Heart left ventricle (tissue), 16 donors: ENCODE data around the gene TINAGL1. TPM values are rescaled to one million over a fixed set of nuclear protein-coding genes. Genes with fewer than 3 reads are reported as not detected.
A peak's percentile ranks its signal among the peaks of the same experiment; 100 is the strongest.

Source experiments
- ATAC-seq, 4 donors: fragments of 200-7000 bp; cut with Tn5 transposase; one replicate each; pipeline ENCODE4 v1.9.1; 2020 to 2022; ENCODE audit warnings: moderate library complexity in 4 of 4, mild to moderate bottlenecking in 3 of 4, moderate number of reproducible peaks in 1 of 4
- DNase-seq, 5 donors: peaks; one replicate each; pipeline ENCODE4 v3.0.0-alpha.2; 2020
- H3K27ac ChIP-seq, 12 donors: fragments of 200-600 bp; sonication (generic) in 4 of 12; one replicate each; pipeline versions ENCODE4 v1.5.0 to v1.8.0; 2016 to 2022; ENCODE audit warnings: mild to moderate bottlenecking in 2 of 12
- H3K27me3 ChIP-seq, 9 donors: fragments of 200-600 bp; sonication (generic) in 2 of 9; one replicate each; pipeline versions ENCODE4 v1.5.1 to v1.8.0; 2016 to 2022; ENCODE audit warnings: mild to moderate bottlenecking in 3 of 9
- H3K36me3 ChIP-seq, 9 donors: fragments of 200-600 bp; sonication (generic) in 2 of 9; one replicate each; pipeline versions ENCODE4 v1.5.0 to v1.8.0; 2018 to 2022; ENCODE audit warnings: mild to moderate bottlenecking in 2 of 9
- H3K4me1 ChIP-seq, 12 donors: fragments of 200-600 bp; sonication (generic) in 4 of 12; one replicate each; pipeline versions ENCODE4 v1.5.0 to v1.8.0; 2016 to 2022; ENCODE audit warnings: mild to moderate bottlenecking in 3 of 12
- H3K4me3 ChIP-seq, 12 donors: fragments of 200-600 bp; sonication (generic) in 4 of 12; one replicate each; pipeline versions ENCODE4 v1.5.0 to v1.8.0; 2017 to 2022; ENCODE audit warnings: mild to moderate bottlenecking in 9 of 12, moderate library complexity in 4 of 12
- H3K9me3 ChIP-seq, 12 donors: fragments of 200-600 bp; sonication (generic) in 4 of 12; one replicate each; pipeline versions ENCODE4 v1.5.0 to v1.8.0; 2016 to 2022; ENCODE audit warnings: mild to moderate bottlenecking in 1 of 12
- POLR2A ChIP-seq, 2 donors: fragments of 450-650 bp; IDR thresholded peaks; one replicate each; pipeline ENCODE4 v1.6.1; 2017; ENCODE audit warnings: antibody characterized with exemption in 2 of 2, mild to moderate bottlenecking in 2 of 2, moderate library complexity in 2 of 2
- WGBS, 4 donors: extraction: QIAGEN DNeasy Blood & Tissue Kit in 2 of 4; methylation state at CpG; one replicate each; pipeline versions ENCODE4 v1.1.5 to v1.1.7; 2013 to 2018; 5-methylcytosine and 5-hydroxymethylcytosine counted together
- intact Hi-C, 10 donors: fragments of 100-400 bp; cut with DNase I; formaldehyde crosslinking; loops; one replicate each; pipeline versions ENCODE4 v1.11.1 to v1.14.2; 2022
- polyA plus RNA-seq, 2 donors: library from polyadenylated mRNA; stranded (reverse); fragments of 200-250 nt; gene quantifications; one replicate each; pipeline ENCODE4 v1.2.3, GENCODE V29; 2013
- total RNA-seq, 9 donors: library from RNA; depleted of rRNA in 2 of 9; stranded (reverse); fragments of >200 nt in 2 of 9; fragmentation: NEBNext Ultra II Directional in 3 of 9; extraction: Animal tissue kit (Norgen Biotek cat#: 25700) in 3 of 9; gene quantifications; one replicate each; pipeline versions ENCODE4 v1.1.0 to v1.2.4, GENCODE V29; 2016 to 2023
- TF ChIP-seq, protein P1 (sequence below), 12 donors: fragments of 200-600 bp; sonication (generic) in 4 of 12; IDR thresholded peaks; one replicate each; pipeline versions ENCODE4 v1.5.0 to v1.8.0; 2018 to 2022; ENCODE audit warnings: antibody characterized with exemption in 12 of 12, mild to moderate bottlenecking in 5 of 12
- donor health status: ischemic (EF 13 %, LVEDD 7.1; RV severe dilation, severe dysfunction).
- donor health status: healthy with polysubstance abuse.
- donor health status: DM: no; HTN: yes; CAD: no.
- donor health status: DM: no; HTN: no; CAD: no.
- donor health status: ischemic (EF 25% LVEDD 6.9; RV normal size, moderate dysfunction).
- donor health status: ischemic (EF 25% LVEDD 5.7; RV mildly dilated, moderate dysfunction).
- donor health status: healthy.
- donor health status: DM: yes; HTN: yes; CAD: no.
- donor health status: ischemic (EF 35%, LVEDD 5.7; RV mildly dilated, moderate dysfunction).
- donor health status: nonischemic (EF 11% LVEDD 7.7; RV severe dilation, severe dysfunction).
- donor health status: DM: yes; HTN: yes; CAD: no.
- donor health status: PGD.
- donor health status: ischemic (EF 29% LVEDD 5.4; RV normal size, mild dysfunction).
- donor health status: nonischemic (EF 23%, LVEDD 6.1; RV moderate dilation, normal function).

The TINAGL1 gene
- total and polyA plus RNA-seq, 11 donors: 136 to 697 (median 204) TPM

DNA sequence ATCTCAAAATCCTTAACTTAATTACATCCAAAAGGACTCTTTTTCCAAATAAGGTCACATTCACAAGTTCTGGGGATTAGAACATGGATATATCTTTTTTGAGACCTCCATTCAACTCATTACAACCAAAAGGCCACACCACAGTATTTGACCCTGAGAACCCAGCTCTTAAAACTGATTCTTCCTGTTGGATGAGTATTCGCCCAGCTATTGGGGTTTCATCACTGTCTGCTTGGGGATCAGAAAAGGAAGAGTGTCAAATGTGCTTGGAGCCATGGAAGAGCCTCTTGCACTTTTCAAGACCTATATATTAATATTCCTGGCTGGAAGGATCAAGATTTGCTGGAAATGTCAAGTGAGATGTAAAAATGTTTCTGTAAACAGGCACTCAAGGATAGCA is 5.4 kb upstream of the TINAGL1 start:
- ATAC-seq (no peak), DNase-seq (no peak)
- TF ChIP-seq POLR2A (IDR thresholded peaks at IDR 0.05): no peak
- TF ChIP-seq, protein P1, sequence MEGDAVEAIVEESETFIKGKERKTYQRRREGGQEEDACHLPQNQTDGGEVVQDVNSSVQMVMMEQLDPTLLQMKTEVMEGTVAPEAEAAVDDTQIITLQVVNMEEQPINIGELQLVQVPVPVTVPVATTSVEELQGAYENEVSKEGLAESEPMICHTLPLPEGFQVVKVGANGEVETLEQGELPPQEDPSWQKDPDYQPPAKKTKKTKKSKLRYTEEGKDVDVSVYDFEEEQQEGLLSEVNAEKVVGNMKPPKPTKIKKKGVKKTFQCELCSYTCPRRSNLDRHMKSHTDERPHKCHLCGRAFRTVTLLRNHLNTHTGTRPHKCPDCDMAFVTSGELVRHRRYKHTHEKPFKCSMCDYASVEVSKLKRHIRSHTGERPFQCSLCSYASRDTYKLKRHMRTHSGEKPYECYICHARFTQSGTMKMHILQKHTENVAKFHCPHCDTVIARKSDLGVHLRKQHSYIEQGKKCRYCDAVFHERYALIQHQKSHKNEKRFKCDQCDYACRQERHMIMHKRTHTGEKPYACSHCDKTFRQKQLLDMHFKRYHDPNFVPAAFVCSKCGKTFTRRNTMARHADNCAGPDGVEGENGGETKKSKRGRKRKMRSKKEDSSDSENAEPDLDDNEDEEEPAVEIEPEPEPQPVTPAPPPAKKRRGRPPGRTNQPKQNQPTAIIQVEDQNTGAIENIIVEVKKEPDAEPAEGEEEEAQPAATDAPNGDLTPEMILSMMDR (IDR thresholded peaks at IDR 0.05): no peak
- WGBS, 4 donors: 88 to 100% (median 92%) methylated on average over 1 of the region's 1 CpG
- Histone ChIP-seq H3K27me3 (no peaks in the 10 kb centered on the region), H3K27ac (no peak overlapping the region), H3K9me3 (no peaks in the 10 kb centered on the region), H3K4me3 (no peak overlapping the region), H3K4me1 (peaks cover 15 to 52% (median 39%) of the 10 kb centered on the region in 12 donors), H3K36me3 (no peaks in the 10 kb centered on the region)
- intact Hi-C loops: loop anchor here in 1 of 10 donors (5.0 kb wide), 1 partner anchor 216 kb away; no protein-coding TSS in a partner anchor

DNA sequence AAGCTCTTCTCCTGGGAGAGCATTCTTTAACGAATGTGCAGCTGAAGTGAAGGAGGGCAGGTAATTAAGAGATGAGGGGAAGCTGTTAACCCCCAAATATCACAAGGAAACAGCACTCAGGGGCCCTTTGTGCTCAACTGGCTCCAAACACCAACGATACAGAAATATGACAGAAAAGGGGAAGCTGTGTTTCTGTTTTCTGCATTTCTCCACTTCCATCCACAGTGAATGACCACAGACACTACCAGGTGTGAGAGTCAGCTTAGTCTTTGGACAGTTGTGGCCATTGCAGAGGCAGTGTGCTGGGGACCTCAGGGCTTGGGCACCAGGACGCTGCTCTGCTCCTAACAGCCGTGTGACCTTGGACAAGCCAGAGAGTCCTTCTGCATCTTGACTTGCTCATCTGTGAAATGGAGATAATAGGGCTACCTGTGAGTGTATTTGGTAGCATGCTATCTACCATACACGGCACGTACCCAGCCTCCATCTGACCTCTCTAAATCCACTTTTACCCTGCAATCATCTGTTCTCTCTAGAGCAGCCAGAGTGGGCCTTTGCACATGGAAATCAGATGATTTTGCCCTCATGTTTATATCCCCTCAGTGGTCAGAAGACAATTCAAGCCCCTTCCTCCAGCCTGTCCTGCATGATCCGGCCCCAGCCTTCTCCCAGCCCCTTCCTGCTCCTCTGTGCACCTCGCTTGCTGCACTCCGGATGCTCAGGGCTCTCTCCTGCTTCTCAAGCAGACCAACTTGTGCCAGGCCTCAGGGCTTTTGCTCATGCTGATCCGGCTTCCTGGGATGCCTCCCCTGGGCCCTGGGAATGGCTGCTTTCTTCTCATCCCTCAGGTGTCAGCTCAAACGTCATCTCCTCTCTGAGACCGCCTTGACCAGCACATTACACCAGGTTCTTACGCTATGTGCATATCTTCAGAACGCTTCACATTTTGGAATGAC is 4.7 kb upstream of the TINAGL1 start:
- peaks cover 15 to 55% (median 43%) of the 10 kb centered on the region in 12 donors for H3K4me1 ChIP-seq
- no peaks in the 10 kb centered on the region for H3K27me3 ChIP-seq
- 87 to 89% (median 88%) methylated on average over 14 of the region's 14 CpGs for WGBS, 4 donors
- no peak overlapping the region for H3K4me3 ChIP-seq
- intact Hi-C loops: loop anchor here in 1 of 10 donors (5.0 kb wide), 1 partner anchor 216 kb away; no protein-coding TSS in a partner anchor
- H3K9me3 ChIP-seq: no peaks in the 10 kb centered on the region
- DNase-seq (no peak), ATAC-seq (no peak)
- H3K36me3 ChIP-seq: no peaks in the 10 kb centered on the region
- no peak overlapping the region for H3K27ac ChIP-seq
- TF ChIP-seq POLR2A (IDR thresholded peaks at IDR 0.05): no peak
- TF ChIP-seq, protein P1 (IDR thresholded peaks at IDR 0.05): no peak

DNA sequence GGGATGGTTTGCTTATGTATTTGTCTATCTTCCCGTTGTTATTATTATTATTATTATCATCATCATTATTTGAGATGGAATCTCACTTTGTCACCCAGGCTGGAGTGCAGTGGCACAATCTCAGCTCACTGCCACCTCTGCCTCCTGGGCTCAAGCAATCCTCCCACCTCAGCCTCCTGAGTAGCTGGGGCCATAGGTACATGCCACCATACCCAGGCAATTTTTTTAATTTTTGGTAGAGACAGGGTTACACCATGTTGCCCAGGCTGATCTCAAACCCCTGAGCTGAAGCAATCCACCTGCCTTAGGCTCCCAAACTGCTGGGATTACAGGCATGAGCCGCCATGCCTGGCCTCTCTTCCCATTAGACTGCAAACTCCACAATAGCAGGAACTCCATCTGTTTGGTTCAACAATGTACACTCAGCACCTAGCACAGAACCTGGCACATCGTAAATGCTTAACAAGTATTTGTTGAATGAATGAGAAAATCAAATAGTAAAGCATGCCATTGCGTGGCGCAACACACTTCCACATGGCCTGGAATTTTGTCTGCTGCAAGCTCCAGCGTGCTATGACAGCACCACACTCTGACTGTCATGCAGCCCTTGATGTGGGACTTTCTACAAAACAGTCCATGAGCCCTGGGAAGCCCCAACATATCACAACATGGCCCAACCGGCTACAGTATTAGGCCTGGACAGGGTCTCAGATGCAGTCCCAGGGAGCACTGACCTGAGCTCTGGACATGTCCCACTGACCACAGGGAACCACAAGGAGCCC is 3.8 kb upstream of the TINAGL1 start:
- DNase-seq: no peak
- WGBS, 4 donors: 87 to 93% (median 90%) methylated on average over 5 to 7 of the region's 7 CpGs
- Histone ChIP-seq H3K9me3 (no peaks in the 10 kb centered on the region), H3K27ac (peak overlapping the region; percentile 71 to 99 (median 94)), H3K36me3 (no peaks in the 10 kb centered on the region), H3K4me3 (no peak overlapping the region), H3K4me1 (peaks cover 15 to 55% (median 43%) of the 10 kb centered on the region in 12 donors), H3K27me3 (no peaks in the 10 kb centered on the region)
- TF ChIP-seq POLR2A (IDR thresholded peaks at IDR 0.05): no peak
- TF ChIP-seq, protein P1 (IDR thresholded peaks at IDR 0.05): no peak
- ATAC-seq: no peak
- intact Hi-C loops: loop anchor here in 1 of 10 donors (5.0 kb wide), 1 partner anchor 215 kb away; no protein-coding TSS in a partner anchor
